Cardiac septum (tissue), 1 donor: ENCODE data around the gene NUP54. TPM values are rescaled to one million over a fixed set of nuclear protein-coding genes. Genes with fewer than 3 reads are reported as not detected.

Experiments used
- DNase-seq: peaks from one replicate; pipeline ENCODE4 v3.0.0-alpha.2; 2020; ENCODE audit warnings: low spot score
- intact Hi-C: fragments of 100-400 bp; cut with DNase I; formaldehyde crosslinking; loops from one replicate; pipeline ENCODE4 v1.14.0; 2022
- total RNA-seq: library from RNA; stranded (reverse); fragmentation: NEBNext Ultra II Directional; extraction: Animal tissue kit (Norgen Biotek cat#: 25700); gene quantifications from one replicate; pipeline ENCODE4 v1.2.1, GENCODE V29; 2021
- donor health status: DM: no; HTN: no; CAD: no.

NUP54 gene
- total RNA-seq, 1 donor from 2014 or later, result 22.7 TPM

DNA sequence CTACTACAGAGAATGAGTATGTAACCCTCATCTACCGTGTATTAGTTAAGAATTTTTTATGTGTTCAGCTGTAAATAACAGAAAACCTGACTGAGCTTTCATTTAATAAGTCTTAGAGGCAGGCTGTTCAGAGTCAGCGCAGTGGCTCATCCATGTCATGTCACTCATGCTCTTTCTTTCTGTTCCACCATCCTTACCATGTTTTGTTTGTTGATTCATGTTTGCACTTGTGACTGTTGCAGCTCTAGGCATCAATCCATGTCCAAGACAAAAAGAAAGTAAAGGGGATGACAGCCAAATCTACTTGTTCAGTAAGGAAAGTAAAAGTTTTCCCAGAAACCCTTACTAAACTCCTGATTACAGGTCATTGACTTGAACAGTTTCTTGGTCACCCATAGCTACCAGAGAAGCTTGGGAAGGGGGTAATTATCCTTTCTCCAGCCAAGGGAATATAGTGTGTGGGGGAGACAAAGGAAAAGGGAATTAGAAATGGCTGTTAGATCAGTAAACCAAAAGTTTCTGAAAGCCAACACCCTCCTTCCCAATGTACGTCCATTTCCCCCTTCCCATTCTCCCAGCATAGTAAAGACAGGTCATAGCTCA, 64.7 kb downstream of the NUP54 start:
- no peak for DNase-seq
- intact Hi-C loops, result no loop called here

DNA sequence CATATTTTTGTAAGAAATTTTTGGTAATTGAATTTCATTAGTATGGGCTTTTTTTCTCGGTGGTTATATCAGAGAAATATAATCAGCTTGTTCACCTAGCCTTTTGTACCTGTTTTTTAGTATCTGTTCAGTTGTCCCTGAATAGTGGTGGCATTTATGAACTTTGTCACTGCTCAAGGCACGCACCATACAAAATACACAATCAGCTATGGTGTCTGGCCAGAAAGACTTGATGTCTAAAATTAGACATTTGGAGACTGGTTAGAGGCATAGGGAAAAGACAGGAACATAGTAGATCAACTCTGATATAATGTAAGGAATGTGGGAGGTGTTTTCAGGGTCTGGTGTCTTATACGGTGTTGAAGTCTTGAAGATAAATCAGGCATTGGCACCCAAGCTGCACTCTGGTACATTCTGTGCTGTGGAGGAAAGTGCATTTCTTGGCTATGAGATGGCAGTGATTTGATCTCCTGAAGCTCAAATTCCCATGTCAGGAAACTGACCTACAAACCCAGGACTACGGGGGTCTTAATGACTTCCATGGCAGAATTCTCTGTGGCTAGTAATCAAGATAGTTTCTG, 70.1 kb downstream of the NUP54 start:
- no peak for DNase-seq
- intact Hi-C loops, result no loop called here

DNA sequence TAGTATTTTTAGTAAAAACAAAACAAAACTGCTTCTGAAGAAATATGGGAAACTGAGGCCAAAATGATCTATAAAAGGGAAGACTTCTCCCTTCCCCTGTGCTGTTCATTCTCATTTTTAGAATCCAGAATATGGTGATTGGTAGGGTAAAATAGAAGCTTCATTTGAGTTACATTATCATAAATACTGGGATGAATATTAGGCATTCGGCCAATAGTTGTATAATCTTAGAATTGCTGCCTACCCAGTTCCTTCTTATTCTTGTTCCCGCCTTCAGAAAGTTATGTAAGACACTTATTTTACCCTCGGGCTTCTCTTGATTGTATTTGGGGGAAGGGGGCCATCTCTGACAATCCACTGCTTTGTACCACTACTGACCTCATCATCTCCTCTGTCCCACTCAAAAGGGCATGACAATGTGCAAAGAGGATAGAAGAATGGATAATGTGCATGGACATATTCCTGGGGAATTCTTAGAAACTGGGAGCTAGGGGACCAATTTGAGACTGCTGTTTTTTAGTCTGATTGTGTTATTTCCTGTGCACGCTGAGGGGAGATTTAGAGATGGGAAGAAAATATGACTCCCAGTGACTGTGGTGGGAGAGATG, 73.1 kb downstream of the NUP54 start:
- intact Hi-C loops, result no loop called here
- no peak for DNase-seq

DNA sequence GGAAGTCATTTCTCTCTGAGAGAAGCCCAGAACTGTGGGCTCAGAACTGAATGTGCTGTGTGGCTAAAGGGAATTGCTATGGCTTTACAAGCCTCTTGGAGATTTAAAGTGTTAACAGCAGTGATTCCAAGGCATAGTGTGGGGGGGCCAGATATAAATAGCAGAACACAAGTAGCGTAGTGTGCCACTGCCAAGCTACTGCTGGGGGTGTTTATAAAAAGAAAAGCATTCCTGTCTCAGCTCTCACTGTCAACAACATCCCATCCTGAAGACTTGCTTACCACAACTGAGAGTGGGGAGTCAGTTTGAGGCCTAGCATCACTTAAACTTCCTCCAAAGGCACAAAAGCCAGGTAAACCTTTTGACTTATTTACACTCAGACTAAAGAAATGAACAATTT, 73.7 kb downstream of the NUP54 start, which contains the start of gene ART3:
ART3 (plus strand) TSS at position 242 of the 400 bp plus-strand sequence. CDS start 1,181 bp downstream, outside the sequence.
- intact Hi-C loops, result no loop called here
- DNase-seq, result no peak

DNA sequence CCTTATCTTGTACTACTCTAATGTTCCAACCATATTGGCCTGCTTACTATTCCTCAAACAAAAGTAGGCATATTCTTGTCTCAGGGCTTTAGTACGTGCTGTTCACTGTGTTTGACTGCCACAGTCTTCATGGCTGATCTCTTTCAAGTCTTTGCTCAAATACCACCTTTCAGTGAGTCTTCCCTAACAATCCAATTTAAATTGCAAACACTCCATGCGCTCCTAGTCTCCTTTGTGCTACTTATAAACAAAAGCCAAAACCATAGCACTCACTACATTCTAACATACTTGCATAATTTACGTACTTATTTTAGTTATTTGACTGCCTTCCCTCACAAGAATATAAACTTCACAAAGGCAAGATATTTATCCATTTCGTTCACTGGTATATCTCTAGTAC, 75.4 kb downstream of the NUP54 start:
- no peak for DNase-seq
- intact Hi-C loops, result loop anchor here (1.0 kb wide), 1 partner anchor 15 kb away; no protein-coding TSS in a partner anchor

DNA sequence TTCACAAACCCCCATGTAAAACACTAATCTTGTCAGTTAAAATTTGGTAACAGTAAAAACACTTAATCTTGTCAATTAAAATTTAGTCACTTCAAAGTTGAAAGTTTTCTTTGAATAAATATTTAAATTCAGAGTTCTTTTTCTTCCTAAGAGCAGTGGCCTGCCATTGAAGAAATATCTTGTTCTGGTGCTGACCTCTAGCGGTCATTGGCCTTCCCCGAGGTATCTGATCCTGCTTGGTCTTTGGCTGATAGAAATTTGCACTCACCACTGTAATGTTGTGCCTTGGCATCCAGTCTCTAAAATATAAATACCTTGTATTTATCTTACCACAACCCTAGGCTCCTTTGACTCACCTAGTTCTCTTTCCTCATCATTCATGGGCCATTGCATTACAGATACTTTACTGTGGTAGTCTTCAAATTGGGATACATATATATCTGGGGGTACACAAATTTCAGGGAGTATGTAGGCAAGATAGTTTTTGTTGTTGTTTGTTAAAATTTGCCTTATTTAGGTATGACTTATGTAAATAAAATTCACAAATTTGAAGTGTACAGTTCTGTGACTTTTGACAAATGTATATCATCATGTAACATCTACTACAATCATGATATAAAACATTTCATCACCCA, 80.4 kb downstream of the NUP54 start:
- intact Hi-C loops, result loop anchor here (2.0 kb wide), 1 partner anchor 71 kb away; no protein-coding TSS in a partner anchor
- no peak for DNase-seq

DNA sequence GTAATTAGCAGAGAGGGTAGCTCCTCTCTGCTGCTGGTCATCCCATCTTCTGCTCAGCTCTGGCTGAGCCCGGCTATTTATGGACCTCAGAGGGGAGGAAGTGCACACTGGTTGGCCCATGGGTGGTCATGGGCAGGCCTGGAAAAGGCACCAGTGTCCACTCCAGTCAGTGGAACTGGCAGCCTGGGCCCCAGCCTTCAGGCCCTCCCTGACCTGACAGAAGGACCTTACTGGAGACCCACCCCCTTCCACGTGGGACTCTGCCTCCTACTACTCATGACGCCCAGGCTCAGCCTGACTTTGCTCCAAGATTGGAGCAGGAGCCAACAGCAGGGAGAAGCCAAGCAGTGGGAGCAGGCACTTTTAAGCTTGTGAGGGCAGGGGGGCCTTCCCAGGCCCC, 81.7 kb downstream of the NUP54 start:
- no peak for DNase-seq
- intact Hi-C loops, result loop anchor here (2.0 kb wide), 1 partner anchor 70 kb away; no protein-coding TSS in a partner anchor

Other genes with a start within 250 kb of the NUP54 start
- not detected for gene PPEF2, start 245.9 kb downstream of the NUP54 start, total RNA-seq
- gene NAAA, start 207.4 kb downstream of the NUP54 start, total RNA-seq, result 15.2 TPM
- gene SDAD1, start 157.5 kb downstream of the NUP54 start, total RNA-seq, result 24.1 TPM
- gene CXCL9, start 140.9 kb downstream of the NUP54 start, total RNA-seq, result 0.70 TPM
- gene CXCL10, start 124.9 kb downstream of the NUP54 start, total RNA-seq, result 2.3 TPM
- gene CXCL11, start 112.3 kb downstream of the NUP54 start, total RNA-seq, result 0.32 TPM
- 57.0 TPM for gene ART3, start 73.7 kb downstream of the NUP54 start, total RNA-seq
- 114 TPM for gene SCARB2, start 65.4 kb upstream of the NUP54 start, total RNA-seq
- 2.9 TPM for gene FAM47E, start 103.3 kb upstream of the NUP54 start, total RNA-seq
- gene STBD1, start 158.3 kb upstream of the NUP54 start, total RNA-seq, result 37.6 TPM